Hepatocyte (in vitro differentiated cells): ENCODE measurements around the gene MED15.
"Not testable (repeated sequence)": the region's sequence is repeated elsewhere in the genome, so short reads cannot be mapped to it uniquely, and the experiment has no call there.

Experiments used
- EZH2 ChIP-seq: fragments of 200-600 bp; sonication (generic); IDR thresholded peaks from 2 replicates; pipeline ENCODE4 v1.6.1; 2016; ENCODE audit warnings: antibody characterized with exemption, mild to moderate bottlenecking, borderline replicate concordance
- TF ChIP-seq, protein P1 (sequence below): fragments of 200-600 bp; sonication (generic); IDR thresholded peaks from 2 replicates; pipeline ENCODE4 v1.5.1; 2016; ENCODE audit warnings: antibody characterized with exemption, mild to moderate bottlenecking; ENCODE audit not compliant: poor library complexity

GRCh38 chr22:20594486-20594885, 87.1 kb downstream of the MED15 start:
- not testable (repeated sequence) for TF ChIP-seq EZH2
- TF ChIP-seq, protein P1, sequence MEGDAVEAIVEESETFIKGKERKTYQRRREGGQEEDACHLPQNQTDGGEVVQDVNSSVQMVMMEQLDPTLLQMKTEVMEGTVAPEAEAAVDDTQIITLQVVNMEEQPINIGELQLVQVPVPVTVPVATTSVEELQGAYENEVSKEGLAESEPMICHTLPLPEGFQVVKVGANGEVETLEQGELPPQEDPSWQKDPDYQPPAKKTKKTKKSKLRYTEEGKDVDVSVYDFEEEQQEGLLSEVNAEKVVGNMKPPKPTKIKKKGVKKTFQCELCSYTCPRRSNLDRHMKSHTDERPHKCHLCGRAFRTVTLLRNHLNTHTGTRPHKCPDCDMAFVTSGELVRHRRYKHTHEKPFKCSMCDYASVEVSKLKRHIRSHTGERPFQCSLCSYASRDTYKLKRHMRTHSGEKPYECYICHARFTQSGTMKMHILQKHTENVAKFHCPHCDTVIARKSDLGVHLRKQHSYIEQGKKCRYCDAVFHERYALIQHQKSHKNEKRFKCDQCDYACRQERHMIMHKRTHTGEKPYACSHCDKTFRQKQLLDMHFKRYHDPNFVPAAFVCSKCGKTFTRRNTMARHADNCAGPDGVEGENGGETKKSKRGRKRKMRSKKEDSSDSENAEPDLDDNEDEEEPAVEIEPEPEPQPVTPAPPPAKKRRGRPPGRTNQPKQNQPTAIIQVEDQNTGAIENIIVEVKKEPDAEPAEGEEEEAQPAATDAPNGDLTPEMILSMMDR, result not testable (repeated sequence)
